WTC11 (cell line): ENCODE results near the gene SP7. TPM values are rescaled to one million over a fixed set of nuclear protein-coding genes. Genes with fewer than 3 reads are reported as not detected.
A peak's percentile ranks its signal among the peaks of the same experiment; 100 is the strongest.
"Not testable (repeated sequence)": the region's sequence is repeated elsewhere in the genome, so short reads cannot be mapped to it uniquely, and the experiment has no call there.

Experiments used
- ATAC-seq: fragments of 200-7000 bp; cut with Tn5 transposase; 2 replicates; pipeline ENCODE4 v1.10.0; 2021; ENCODE audit warnings: mild to moderate bottlenecking, moderate library complexity
- CTCF ChIA-PET: fragments of 300-600 bp; sonication (Branson Sonifier 250); formaldehyde crosslinking; loops from one replicate; lab custom pipeline; 2021; ENCODE audit warnings: antibody characterized with exemption; lab: Charles Lee
- POLR2A ChIA-PET: fragments of 350-600 bp; sonication (Branson Sonifier 250); formaldehyde crosslinking; loops from one replicate; lab custom pipeline; 2021; ENCODE audit warnings: antibody characterized with exemption; lab: Charles Lee
- DNase-seq: peaks from one replicate; pipeline ENCODE4 v3.0.0; 2021; ENCODE audit warnings: low spot score
- H3K27ac Mint-ChIP-seq: 2 replicates; pipeline ENCODE4 v1.8.0; 2021; ENCODE audit warnings: mixed read lengths
- H3K27me3 Mint-ChIP-seq: 2 replicates; pipeline ENCODE4 v1.8.0; 2021; ENCODE audit warnings: low read depth, mild to moderate bottlenecking, moderate library complexity, mixed read lengths
- H3K36me3 Mint-ChIP-seq: 2 replicates; pipeline ENCODE4 v1.8.0; 2021; ENCODE audit warnings: mixed read lengths
- H3K4me1 Mint-ChIP-seq: 2 replicates; pipeline ENCODE4 v1.8.0; 2022; ENCODE audit warnings: mixed read lengths
- H3K4me3 Mint-ChIP-seq: 2 replicates; pipeline ENCODE4 v1.8.0; 2021; ENCODE audit warnings: mild to moderate bottlenecking, moderate library complexity, mixed read lengths
- H3K9me3 Mint-ChIP-seq: 2 replicates; pipeline ENCODE4 v1.8.0; 2021; ENCODE audit warnings: mixed read lengths
- ATF6 ChIP-seq: sonication (generic); formaldehyde crosslinking; IDR thresholded peaks from 2 replicates; pipeline ENCODE4 v1.8.1; 2023; ENCODE audit warnings: mild to moderate bottlenecking, missing genetic modification reagents
- GABPB1 ChIP-seq: sonication (generic); formaldehyde crosslinking; IDR thresholded peaks from 2 replicates; pipeline ENCODE4 v1.8.1; 2023; ENCODE audit warnings: mild to moderate bottlenecking, missing genetic modification reagents
- IRF2 ChIP-seq: sonication (generic); formaldehyde crosslinking; IDR thresholded peaks from 2 replicates; pipeline ENCODE4 v1.8.0; 2022; ENCODE audit warnings: low read depth, missing genetic modification reagents, borderline replicate concordance
- NFYB ChIP-seq: sonication (generic); formaldehyde crosslinking; conservative IDR thresholded peaks from 2 replicates; pipeline ENCODE4 v1.8.0; 2022; ENCODE audit warnings: low read depth, missing genetic modification reagents
- SOX15 ChIP-seq: fragments of 250-450 bp; sonication (Bioruptor Pico); IDR thresholded peaks from 2 replicates; pipeline ENCODE4 v1.9.0; 2021; ENCODE audit warnings: mild to moderate bottlenecking
- STAT6 ChIP-seq: sonication (generic); formaldehyde crosslinking; conservative IDR thresholded peaks from 2 replicates; pipeline ENCODE4 v1.8.1; 2023; ENCODE audit warnings: mild to moderate bottlenecking, low read depth, missing genetic modification reagents, moderate library complexity
- ZNF512 ChIP-seq: sonication (generic); formaldehyde crosslinking; IDR thresholded peaks from 2 replicates; pipeline ENCODE4 v1.8.1; 2022; ENCODE audit warnings: missing genetic modification reagents, borderline replicate concordance
- ZSCAN18 ChIP-seq: fragments of 250-450 bp; sonication (Bioruptor Pico); IDR thresholded peaks from 2 replicates; pipeline ENCODE4 v2.1.2; 2022; ENCODE audit warnings: mild to moderate bottlenecking, moderate library complexity
- total RNA-seq: library from RNA; stranded (reverse); gene quantifications from 3 replicates; pipeline ENCODE4 v1.2.3, GENCODE V29; 2021
- TF ChIP-seq, protein P1 (sequence below): fragments of 250-450 bp; sonication (Bioruptor Pico); IDR thresholded peaks from 2 replicates; pipeline ENCODE4 v1.9.0; 2021; ENCODE audit warnings: mild to moderate bottlenecking, borderline replicate concordance

SP7 gene
- total RNA-seq, 1 experiment from 2014 or later, result 0.09 TPM

DNA sequence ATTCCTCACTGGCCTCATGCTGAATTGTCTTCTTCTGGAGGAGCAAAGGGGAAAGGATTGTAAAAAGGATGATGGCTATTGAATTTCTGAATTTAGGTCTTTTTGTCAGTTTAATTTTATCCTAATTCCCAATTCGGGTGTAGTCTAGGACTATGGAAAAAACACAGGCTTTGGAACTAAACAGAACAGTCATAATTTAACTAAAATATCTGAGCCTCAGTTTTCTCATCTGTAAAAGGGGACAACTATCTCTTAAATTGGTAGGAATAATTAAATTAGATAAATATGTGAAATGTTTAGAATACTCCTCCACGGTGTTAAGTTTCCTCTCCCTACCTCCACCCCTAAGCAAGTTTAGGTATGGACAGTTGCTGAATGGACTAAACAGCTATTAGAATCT, 40.6 kb upstream of the SP7 start:
- POLR2A ChIA-PET, result no interaction called here
- H3K27ac Mint-ChIP-seq, result peak overlapping the region; percentile 45; the same call in 1 of the 2 replicates

DNA sequence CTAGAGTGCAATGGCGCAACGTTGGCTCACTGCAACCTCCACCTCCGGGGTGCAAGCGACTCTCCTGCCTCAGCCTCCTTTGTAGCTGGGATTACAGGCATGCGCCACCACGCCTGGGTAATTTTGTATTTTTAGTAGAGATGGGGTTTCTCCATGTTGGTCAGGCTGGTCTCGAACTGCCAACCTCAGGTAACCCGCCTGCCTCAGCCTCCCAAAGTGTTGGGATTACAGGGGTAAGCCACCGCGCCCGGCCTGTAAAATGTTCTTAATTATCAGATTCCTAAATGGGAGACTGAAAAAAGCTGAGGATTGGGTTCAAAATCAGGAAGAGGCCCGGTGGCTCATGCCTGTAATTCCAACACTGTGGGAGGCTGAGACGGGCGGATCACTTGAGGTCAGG, 38.1 kb upstream of the SP7 start:
- H3K9me3 Mint-ChIP-seq, H3K27ac Mint-ChIP-seq, ATAC-seq, H3K4me3 Mint-ChIP-seq, DNase-seq, H3K36me3 Mint-ChIP-seq, H3K27me3 Mint-ChIP-seq: not testable (repeated sequence)
- H3K4me1 Mint-ChIP-seq, result peaks cover 17% of the 10 kb centered on the region
- ChIA-PET CTCF (interaction anchor here (1.3 to 1.6 kb wide), 2 partner anchors 22 to 47 kb away, joined by 4 read pairs; no protein-coding TSS in a partner anchor), POLR2A (interaction anchor here (1.4 kb wide), 1 partner anchor 8 kb away, joined by 4 read pairs; no protein-coding TSS in a partner anchor)

More for the DNA sequence above, 40.6 kb upstream of the SP7 start:
- Mint-ChIP-seq H3K9me3 (no peaks in the 10 kb centered on the region), H3K4me1 (peaks cover 17% of the 10 kb centered on the region), H3K36me3 (peaks cover 6% of the 10 kb centered on the region), H3K4me3 (no peak overlapping the region), H3K27me3 (peaks cover 3% of the 10 kb centered on the region; the same call in 1 of the 2 replicates)
- no peak for TF ChIP-seq GABPB1
- no peak for TF ChIP-seq SOX15 (CRISPR knock-in tag)
- TF ChIP-seq NFYB (CRISPR knock-in tag), result no peak
- no peak for TF ChIP-seq STAT6
- TF ChIP-seq ZSCAN18 (CRISPR knock-in tag), result no peak
- TF ChIP-seq ZNF512, result no peak
- no peak for TF ChIP-seq IRF2 (CRISPR knock-in tag)
- TF ChIP-seq ATF6 (CRISPR knock-in tag), result no peak
- TF ChIP-seq, protein P1, sequence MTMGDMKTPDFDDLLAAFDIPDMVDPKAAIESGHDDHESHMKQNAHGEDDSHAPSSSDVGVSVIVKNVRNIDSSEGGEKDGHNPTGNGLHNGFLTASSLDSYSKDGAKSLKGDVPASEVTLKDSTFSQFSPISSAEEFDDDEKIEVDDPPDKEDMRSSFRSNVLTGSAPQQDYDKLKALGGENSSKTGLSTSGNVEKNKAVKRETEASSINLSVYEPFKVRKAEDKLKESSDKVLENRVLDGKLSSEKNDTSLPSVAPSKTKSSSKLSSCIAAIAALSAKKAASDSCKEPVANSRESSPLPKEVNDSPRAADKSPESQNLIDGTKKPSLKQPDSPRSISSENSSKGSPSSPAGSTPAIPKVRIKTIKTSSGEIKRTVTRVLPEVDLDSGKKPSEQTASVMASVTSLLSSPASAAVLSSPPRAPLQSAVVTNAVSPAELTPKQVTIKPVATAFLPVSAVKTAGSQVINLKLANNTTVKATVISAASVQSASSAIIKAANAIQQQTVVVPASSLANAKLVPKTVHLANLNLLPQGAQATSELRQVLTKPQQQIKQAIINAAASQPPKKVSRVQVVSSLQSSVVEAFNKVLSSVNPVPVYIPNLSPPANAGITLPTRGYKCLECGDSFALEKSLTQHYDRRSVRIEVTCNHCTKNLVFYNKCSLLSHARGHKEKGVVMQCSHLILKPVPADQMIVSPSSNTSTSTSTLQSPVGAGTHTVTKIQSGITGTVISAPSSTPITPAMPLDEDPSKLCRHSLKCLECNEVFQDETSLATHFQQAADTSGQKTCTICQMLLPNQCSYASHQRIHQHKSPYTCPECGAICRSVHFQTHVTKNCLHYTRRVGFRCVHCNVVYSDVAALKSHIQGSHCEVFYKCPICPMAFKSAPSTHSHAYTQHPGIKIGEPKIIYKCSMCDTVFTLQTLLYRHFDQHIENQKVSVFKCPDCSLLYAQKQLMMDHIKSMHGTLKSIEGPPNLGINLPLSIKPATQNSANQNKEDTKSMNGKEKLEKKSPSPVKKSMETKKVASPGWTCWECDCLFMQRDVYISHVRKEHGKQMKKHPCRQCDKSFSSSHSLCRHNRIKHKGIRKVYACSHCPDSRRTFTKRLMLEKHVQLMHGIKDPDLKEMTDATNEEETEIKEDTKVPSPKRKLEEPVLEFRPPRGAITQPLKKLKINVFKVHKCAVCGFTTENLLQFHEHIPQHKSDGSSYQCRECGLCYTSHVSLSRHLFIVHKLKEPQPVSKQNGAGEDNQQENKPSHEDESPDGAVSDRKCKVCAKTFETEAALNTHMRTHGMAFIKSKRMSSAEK (CRISPR knock-in tag), result no peak
- no peak for ATAC-seq
- no peak for DNase-seq
- CTCF ChIA-PET, result no interaction called here

DNA sequence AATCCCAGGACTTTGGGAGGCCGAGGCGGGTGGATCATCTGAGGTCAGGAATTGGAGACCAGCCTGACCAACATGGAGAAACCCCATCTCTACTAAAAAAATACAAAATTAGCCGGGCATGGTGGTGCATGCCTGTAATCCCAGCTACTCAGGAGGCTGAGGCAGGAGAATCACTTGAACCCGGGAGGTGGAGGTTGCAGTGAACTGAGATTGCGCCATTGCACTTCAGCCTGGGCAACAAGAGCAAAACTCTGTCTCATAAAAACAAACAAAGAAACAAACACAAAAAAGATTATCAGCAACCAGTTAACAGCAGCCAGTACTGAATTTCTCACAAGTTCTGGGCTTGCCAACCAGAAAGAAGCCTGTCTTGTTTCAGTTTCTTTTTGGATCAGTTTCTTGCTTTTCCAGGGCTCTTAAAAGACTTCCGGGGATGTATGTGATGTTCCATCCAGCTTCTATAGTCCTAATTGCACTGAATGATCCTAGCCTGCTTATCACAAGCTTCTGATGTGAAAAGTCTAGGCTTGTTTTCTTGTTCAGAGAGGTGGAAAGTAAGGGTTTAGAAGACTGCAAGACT, 37.5 kb upstream of the SP7 start:
- H3K4me3 Mint-ChIP-seq, H3K36me3 Mint-ChIP-seq, H3K9me3 Mint-ChIP-seq, H3K27me3 Mint-ChIP-seq, ATAC-seq, DNase-seq: not testable (repeated sequence)
- POLR2A ChIA-PET, result interaction anchor here (1.4 kb wide), 1 partner anchor 9 kb away, joined by 4 read pairs; no protein-coding TSS in a partner anchor
- CTCF ChIA-PET, result interaction anchor here (1.2 to 1.6 kb wide), 2 partner anchors 21 to 52 kb away, joined by 3 to 4 read pairs; partner anchors contain the start of gene AAAS
- Mint-ChIP-seq H3K4me1 (peaks cover 17% of the 10 kb centered on the region), H3K27ac (peak overlapping the region; percentile 41)
